Nephron (organoid): ENCODE measurements around the gene PXMP2.
A peak's percentile ranks its signal among the peaks of the same experiment; 100 is the strongest.

ENCODE experiments used
- H3K27ac Mint-ChIP-seq, 3 experiments: 2 replicates each; pipeline ENCODE4 v1.8.0; 2020; ENCODE audit warnings: mixed read lengths in 3 of 3, mild to moderate bottlenecking in 2 of 3, moderate library complexity in 1 of 3
- H3K27me3 Mint-ChIP-seq: 2 replicates; pipeline ENCODE4 v1.8.0; 2021; ENCODE audit warnings: low read depth, mild to moderate bottlenecking, moderate library complexity, mixed read lengths
- H3K36me3 Mint-ChIP-seq: 2 replicates; pipeline ENCODE4 v1.8.0; 2020; ENCODE audit warnings: low read depth, mixed read lengths
- H3K4me1 Mint-ChIP-seq: 2 replicates; pipeline ENCODE4 v1.8.0; 2020; ENCODE audit warnings: mixed read lengths
- H3K4me3 Mint-ChIP-seq, 3 experiments: 2 replicates each; pipeline ENCODE4 v1.8.0; 2020; ENCODE audit warnings: mild to moderate bottlenecking in 3 of 3, mixed read lengths in 3 of 3, moderate library complexity in 2 of 3
- H3K9me3 Mint-ChIP-seq: 2 replicates; pipeline ENCODE4 v1.8.0; 2020; ENCODE audit warnings: mixed read lengths
- CTCF ChIP-seq, 3 experiments: fragments of 200-600 bp; sonication (generic); IDR thresholded peaks; one replicate each; pipeline ENCODE4 v1.5.0; 2021; ENCODE audit warnings: antibody characterized with exemption in 3 of 3; ENCODE audit not compliant: unreplicated experiment in 3 of 3

PXMP2 gene

DNA sequence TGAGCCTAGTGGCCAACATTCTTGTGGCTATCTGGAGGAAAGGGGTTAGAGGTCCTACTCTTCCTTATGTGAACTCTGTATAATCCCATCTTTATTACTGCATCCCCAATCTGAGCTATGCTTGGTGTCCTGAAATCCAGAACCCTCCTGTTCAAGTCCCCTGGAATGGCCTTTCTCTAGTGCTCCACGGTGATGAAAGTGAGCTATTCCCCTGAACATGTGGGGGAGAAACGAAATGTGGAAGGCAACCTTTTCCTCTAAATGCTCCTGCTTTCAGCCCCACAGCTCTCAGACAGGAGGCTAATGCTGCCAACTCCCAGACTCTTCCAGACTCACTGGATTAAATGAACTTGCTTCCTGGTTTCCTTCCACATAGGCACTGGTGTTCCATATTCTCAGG is 20.8 kb downstream of the PXMP2 start:
- Mint-ChIP-seq H3K27ac (peak overlapping the region in 1 of 3 experiments; percentile 19), H3K4me3 (peak overlapping the region; percentile 11 to 67 (median 60)), H3K4me1 (peaks cover 16% of the 10 kb centered on the region), H3K36me3 (peaks cover 27% of the 10 kb centered on the region), H3K9me3 (no peaks in the 10 kb centered on the region), H3K27me3 (no peaks in the 10 kb centered on the region)
- TF ChIP-seq CTCF (IDR thresholded peaks at IDR 0.05; ENCODE audit: unreplicated experiment in 3 of 3): no peak

DNA sequence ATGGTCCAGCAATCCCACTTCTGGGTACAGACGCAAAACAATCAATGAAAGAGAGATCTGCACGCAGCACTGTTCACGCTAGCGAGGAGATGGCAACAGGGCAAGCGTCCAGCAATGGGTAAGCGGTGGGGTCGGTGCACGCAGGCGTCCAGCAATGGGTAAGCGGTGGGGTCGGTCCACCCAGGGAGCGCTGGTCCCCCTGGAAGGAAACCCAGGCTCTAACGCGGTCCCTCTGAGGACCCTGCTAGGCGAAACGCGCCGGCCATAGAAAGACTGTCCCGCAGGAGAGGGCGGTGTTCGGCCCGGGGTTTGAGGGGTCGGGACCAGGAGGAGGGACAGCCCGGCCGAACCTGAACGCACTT is 22.6 kb downstream of the PXMP2 start:
- Mint-ChIP-seq H3K4me1 (peaks cover 9% of the 10 kb centered on the region), H3K36me3 (peaks cover 21% of the 10 kb centered on the region), H3K4me3 (peak overlapping the region; percentile 93 to 99 (median 99)), H3K27me3 (no peaks in the 10 kb centered on the region), H3K9me3 (no peaks in the 10 kb centered on the region), H3K27ac (peak overlapping the region; percentile 85 to 97 (median 96))
- no peak for TF ChIP-seq CTCF (IDR thresholded peaks at IDR 0.05; ENCODE audit: unreplicated experiment in 3 of 3)

DNA sequence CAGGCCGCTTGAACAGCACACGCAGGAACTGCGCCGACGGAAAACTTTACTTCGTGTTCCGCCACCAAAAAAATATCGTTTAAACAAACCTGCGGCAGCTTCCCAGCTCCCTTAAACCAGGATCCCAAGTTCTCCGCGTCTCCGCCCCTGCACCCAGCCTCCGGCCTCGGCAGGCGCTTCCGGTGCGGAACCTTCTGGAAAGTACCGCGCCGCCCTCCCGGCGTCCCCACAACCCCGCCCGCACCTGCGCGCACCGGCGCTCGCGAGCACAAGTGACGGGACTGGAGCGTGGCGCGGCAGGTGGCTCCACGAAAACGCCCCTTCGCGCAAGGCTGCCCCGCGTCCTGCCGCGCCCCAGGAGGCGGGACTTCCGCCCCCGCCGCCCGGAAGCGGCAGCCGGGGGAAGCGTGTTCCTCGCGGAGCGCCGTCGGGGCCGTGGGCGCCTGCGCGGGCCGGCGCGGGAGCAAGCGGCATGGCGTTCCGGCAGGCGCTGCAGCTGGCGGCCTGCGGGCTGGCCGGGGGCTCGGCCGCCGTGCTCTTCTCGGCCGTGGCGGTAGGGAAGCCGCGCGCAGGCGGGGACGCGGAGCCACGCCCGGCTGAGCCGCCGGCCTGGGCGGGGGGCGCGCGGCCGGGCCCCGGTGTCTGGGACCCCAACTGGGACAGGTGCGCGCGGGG is 23.2 kb downstream of the PXMP2 start, which contains the start of gene PGAM5:
PGAM5 (plus strand) TSS at position 438 of the 675 bp plus-strand sequence; CDS start at position 473, 35 bp downstream.
- Mint-ChIP-seq H3K4me1 (peaks cover 9% of the 10 kb centered on the region), H3K27me3 (no peaks in the 10 kb centered on the region), H3K36me3 (peaks cover 18% of the 10 kb centered on the region), H3K27ac (peak within 1 kb of the TSS; percentile 85 to 97 (median 96)), H3K9me3 (no peaks in the 10 kb centered on the region), H3K4me3 (peak within 1 kb of the TSS; percentile 93 to 99 (median 99))
- TF ChIP-seq CTCF (IDR thresholded peaks at IDR 0.05; ENCODE audit: unreplicated experiment in 3 of 3): no peak

DNA sequence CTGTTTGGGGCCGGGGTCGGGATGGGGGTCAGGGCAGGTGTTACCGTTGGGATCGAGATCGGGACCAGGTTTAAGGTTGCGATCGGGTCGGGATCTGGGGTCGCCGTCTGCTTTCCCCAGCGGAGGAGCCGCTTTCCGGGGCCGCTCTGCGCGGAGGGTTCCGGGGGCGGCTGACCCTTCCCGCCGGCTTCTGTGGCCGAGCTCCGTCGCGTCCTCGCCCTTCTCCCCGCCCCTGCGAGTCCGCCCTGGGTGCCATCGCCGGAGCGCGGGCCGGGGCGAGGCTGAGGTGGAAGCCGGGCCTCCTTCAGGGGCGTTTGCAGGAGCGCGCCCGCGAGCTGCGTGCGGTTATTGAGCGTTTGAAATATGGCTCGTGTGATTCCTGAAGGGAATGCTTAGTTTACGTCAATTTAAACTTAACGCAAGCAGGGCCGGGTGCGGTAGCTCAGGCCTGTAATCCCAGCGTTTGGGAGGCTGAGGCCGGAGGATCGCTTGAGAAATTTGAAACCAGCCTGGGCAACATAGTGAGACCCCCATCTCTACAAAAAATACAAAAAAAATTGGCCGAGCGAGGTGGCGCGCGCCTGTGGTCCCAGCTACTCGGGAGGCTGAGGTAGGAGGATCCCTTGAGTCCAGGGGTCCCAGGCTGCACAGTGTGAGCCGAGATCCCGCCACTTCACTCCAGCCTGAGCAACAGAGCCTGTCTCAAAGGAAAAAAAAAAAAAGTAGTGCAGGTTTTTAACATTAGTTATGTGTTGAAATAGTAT is 23.9 kb downstream of the PXMP2 start:
- peaks cover 9% of the 10 kb centered on the region for H3K4me1 Mint-ChIP-seq
- no peak overlapping the region for H3K27ac Mint-ChIP-seq
- no peaks in the 10 kb centered on the region for H3K9me3 Mint-ChIP-seq
- H3K27me3 Mint-ChIP-seq: no peaks in the 10 kb centered on the region
- peaks cover 18% of the 10 kb centered on the region for H3K36me3 Mint-ChIP-seq
- H3K4me3 Mint-ChIP-seq: peak overlapping the region; percentile 79 to 82 (median 81)
- TF ChIP-seq CTCF (IDR thresholded peaks at IDR 0.05; ENCODE audit: unreplicated experiment in 3 of 3): no peak

- Mint-ChIP-seq H3K36me3 (peaks cover 18% of the 10 kb centered on the region), H3K9me3 (no peaks in the 10 kb centered on the region), H3K4me1 (peaks cover 5% of the 10 kb centered on the region), H3K4me3 (peak overlapping the region; percentile 46 to 67 (median 55)), H3K27me3 (no peaks in the 10 kb centered on the region), H3K27ac (no peak overlapping the region)
- TF ChIP-seq CTCF (IDR thresholded peaks at IDR 0.05; ENCODE audit: unreplicated experiment in 3 of 3): no peak
Measured at GRCh38 chr12:132713123-132713522, 25.7 kb downstream of the PXMP2 start.
